ENCODE measurements around the gene BRICD5. TPM values are rescaled to one million over a fixed set of nuclear protein-coding genes. Genes with fewer than 3 reads are reported as not detected.
"Not testable (repeated sequence)": the region's sequence is repeated elsewhere in the genome, so short reads cannot be mapped to it uniquely, and the experiment has no call there.

BRICD5 gene
- total RNA-seq, 1 experiment from 2014 or later: 17.1 TPM

DNA sequence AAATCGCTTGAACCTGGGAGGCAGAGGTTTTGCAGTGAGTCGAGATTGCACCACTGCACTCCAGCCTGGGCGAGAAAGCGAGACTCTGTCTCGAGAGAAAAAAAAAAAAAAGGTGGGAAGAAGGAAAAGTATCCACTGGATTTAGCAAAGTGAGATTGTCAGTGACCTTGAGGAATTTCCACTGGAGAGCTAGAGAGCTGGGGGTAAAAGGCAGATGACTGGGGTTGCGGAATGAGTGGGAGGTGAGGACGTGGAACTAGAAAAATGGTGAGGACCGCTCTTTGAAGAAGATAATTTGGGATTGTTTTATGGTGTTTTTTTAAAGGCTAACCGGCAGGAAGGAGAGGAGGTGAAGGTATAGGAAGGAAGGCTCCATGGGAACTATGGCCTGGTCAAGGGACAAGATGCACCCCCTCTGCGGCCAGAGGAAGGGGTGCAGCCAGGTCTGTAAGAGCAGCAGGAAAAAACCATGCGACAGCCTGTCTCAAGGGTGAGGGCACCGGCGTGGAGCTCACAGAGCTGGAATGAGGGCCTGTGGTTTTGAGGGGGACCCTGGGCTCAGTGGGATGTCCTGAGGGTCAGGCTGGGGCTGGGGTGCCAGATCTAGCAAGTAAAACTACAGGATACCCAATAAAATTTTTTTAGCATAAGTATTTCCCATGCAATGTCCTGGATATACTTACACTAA lies 6.1 kb downstream of the BRICD5 start:
- H4K20me1 ChIP-seq (ENCODE audit: insufficient read depth): no peaks in the 10 kb centered on the region
- no peaks in the 10 kb centered on the region for H3K9me2 ChIP-seq (ENCODE audit: insufficient read depth)
- TF ChIP-seq, protein P1, sequence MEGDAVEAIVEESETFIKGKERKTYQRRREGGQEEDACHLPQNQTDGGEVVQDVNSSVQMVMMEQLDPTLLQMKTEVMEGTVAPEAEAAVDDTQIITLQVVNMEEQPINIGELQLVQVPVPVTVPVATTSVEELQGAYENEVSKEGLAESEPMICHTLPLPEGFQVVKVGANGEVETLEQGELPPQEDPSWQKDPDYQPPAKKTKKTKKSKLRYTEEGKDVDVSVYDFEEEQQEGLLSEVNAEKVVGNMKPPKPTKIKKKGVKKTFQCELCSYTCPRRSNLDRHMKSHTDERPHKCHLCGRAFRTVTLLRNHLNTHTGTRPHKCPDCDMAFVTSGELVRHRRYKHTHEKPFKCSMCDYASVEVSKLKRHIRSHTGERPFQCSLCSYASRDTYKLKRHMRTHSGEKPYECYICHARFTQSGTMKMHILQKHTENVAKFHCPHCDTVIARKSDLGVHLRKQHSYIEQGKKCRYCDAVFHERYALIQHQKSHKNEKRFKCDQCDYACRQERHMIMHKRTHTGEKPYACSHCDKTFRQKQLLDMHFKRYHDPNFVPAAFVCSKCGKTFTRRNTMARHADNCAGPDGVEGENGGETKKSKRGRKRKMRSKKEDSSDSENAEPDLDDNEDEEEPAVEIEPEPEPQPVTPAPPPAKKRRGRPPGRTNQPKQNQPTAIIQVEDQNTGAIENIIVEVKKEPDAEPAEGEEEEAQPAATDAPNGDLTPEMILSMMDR (conservative IDR thresholded peaks at IDR 0.05): no peak
- TF ChIP-seq EZH2 (IDR thresholded peaks at IDR 0.05; ENCODE audit: low read depth): no peak
- no peaks in the 10 kb centered on the region for H3K9me3 ChIP-seq (ENCODE audit: insufficient read depth, low read depth)
- peaks cover 15% of the 10 kb centered on the region for H3K4me1 ChIP-seq (replicated peaks; ENCODE audit: insufficient read depth)
- H3K27me3 ChIP-seq (ENCODE audit: insufficient read depth, low read depth): no peaks in the 10 kb centered on the region
- DNase-seq: no peak
- H3K27ac ChIP-seq: peak overlapping the region; percentile 67
- H3K79me2 ChIP-seq (ENCODE audit: low read depth): peaks cover 22% of the 10 kb centered on the region
- H3K4me2 ChIP-seq: peak overlapping the region; percentile 88
- intact Hi-C loops (cut with micrococcal nuclease; ENCODE audit: unreplicated experiment): no loop called here
- H3F3A ChIP-seq (ENCODE audit: insufficient read depth, low read depth): no peaks in the 10 kb centered on the region
- 0 out of 2 replicates have a peak, but pooled peaks cover 6% of the 10 kb centered on the region for H3K36me3 ChIP-seq (ENCODE audit: low read depth)
- ChIA-PET CTCF (interaction anchor here (0.6 to 0.7 kb wide), 2 partner anchors 47 to 108 kb away, joined by 3 to 4 read pairs; partner anchors contain the start of gene ECI1), POLR2A (ENCODE audit: unreplicated experiment) (interaction anchor here (0.6 kb wide), 1 partner anchor 64 kb away, joined by 3 read pairs; no protein-coding TSS in a partner anchor)
- peak overlapping the region; percentile 91 for H2AFZ ChIP-seq
- BruUV-seq (replicated peaks): TSS peak; percentile 69
- H3K4me3 ChIP-seq: peak overlapping the region; percentile 91

DNA sequence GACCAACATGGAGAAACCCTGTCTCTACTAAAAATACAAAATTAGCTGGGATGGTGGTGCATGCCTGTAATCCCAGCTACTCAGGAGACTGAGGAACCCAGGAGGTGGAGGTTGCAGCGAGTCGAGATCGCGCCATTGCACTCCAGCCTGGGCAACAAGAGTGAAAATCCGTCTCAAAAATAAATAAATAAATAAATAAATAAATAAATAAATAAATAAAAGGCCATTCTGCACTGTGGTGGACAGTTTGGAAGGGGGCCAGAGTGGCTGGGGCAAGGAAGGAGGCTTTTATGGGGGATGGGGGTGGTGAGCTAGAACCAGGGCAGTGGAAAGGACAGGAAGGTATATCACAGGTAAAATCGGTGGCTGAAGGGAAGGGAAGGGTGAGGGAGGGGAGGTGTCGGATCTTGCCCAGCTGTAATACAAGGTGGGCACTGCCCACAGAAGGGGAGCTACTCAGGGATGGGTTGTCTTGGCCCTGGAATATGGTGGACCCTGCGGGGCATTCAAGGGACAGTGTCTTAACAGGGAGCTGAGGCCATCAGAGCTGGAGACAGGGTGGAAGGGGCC lies 7.5 kb downstream of the BRICD5 start:
- H3K9me2 ChIP-seq (ENCODE audit: insufficient read depth); H2AFZ ChIP-seq; H4K20me1 ChIP-seq (ENCODE audit: insufficient read depth); H3K27ac ChIP-seq; H3F3A ChIP-seq (ENCODE audit: insufficient read depth, low read depth); BruUV-seq (replicated peaks); H3K36me3 ChIP-seq (ENCODE audit: low read depth); H3K9me3 ChIP-seq (ENCODE audit: insufficient read depth, low read depth); H3K4me3 ChIP-seq; DNase-seq; intact Hi-C loops (cut with micrococcal nuclease; ENCODE audit: unreplicated experiment); H3K4me2 ChIP-seq: not testable (repeated sequence)
- H3K27me3 ChIP-seq (ENCODE audit: insufficient read depth, low read depth): peaks cover 10% of the 10 kb centered on the region; the same call in 1 of the 2 replicates
- ChIA-PET POLR2A (ENCODE audit: unreplicated experiment) (interaction anchor here (1.0 kb wide), 1 partner anchor 8 kb away, joined by 3 read pairs; no protein-coding TSS in a partner anchor), CTCF (interaction anchor here (0.6 kb wide), 1 partner anchor 333 kb away, joined by 3 read pairs; no protein-coding TSS in a partner anchor)
- peaks cover 15% of the 10 kb centered on the region for H3K4me1 ChIP-seq (replicated peaks; ENCODE audit: insufficient read depth)
- peaks cover 22% of the 10 kb centered on the region for H3K79me2 ChIP-seq (ENCODE audit: low read depth)

DNA sequence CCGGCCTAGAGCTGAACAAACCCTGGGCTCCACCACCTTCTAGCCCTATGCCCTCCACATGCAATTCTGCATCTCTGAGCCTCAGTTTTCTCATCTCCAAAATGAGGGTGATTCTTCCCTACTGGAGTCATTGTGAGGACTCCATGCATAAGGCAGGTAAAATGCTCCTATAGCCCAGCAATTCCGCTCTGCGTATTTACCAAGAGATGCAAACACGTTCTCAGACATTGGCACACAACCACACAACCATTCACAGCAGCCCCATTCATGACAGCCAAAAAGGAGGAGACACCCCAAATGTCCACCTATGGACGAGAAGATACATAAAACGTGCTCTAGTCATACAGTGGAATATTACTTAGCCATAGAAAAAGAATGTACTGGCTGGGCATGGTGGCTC lies 10.3 kb downstream of the BRICD5 start:
- Histone ChIP-seq H3K4me2 (no peak overlapping the region), H3F3A (ENCODE audit: insufficient read depth, low read depth) (peaks cover 12% of the 10 kb centered on the region; the same call in 1 of the 2 replicates), H3K9me3 (ENCODE audit: insufficient read depth, low read depth) (no peaks in the 10 kb centered on the region), H3K9me2 (ENCODE audit: insufficient read depth) (no peaks in the 10 kb centered on the region), H2AFZ (no peak overlapping the region), H3K79me2 (ENCODE audit: low read depth) (no peaks in the 10 kb centered on the region), H3K36me3 (ENCODE audit: low read depth) (no peaks in the 10 kb centered on the region), H4K20me1 (ENCODE audit: insufficient read depth) (no peaks in the 10 kb centered on the region), H3K4me3 (no peak overlapping the region), H3K27me3 (ENCODE audit: insufficient read depth, low read depth) (peaks cover 31% of the 10 kb centered on the region), H3K27ac (no peak overlapping the region), H3K4me1 (replicated peaks; ENCODE audit: insufficient read depth) (peaks cover 7% of the 10 kb centered on the region; the same call in 1 of the 2 replicates)
- ChIA-PET CTCF (no interaction called here), POLR2A (ENCODE audit: unreplicated experiment) (no interaction called here)
- no TSS peak for BruUV-seq (replicated peaks)
- DNase-seq: no peak
- intact Hi-C loops (cut with micrococcal nuclease; ENCODE audit: unreplicated experiment): no loop called here
- TF ChIP-seq, protein P1 (conservative IDR thresholded peaks at IDR 0.05): no peak
- TF ChIP-seq EZH2 (IDR thresholded peaks at IDR 0.05; ENCODE audit: low read depth): no peak

All from PC-9 (cell line).